ENCODE data around the gene TMEM186. TPM values are rescaled to one million over a fixed set of nuclear protein-coding genes. Genes with fewer than 3 reads are reported as not detected.

The TMEM186 gene
- total and polyA plus RNA-seq, 2 of the 4 experiments (the other 2 are of a cell fraction) = 5.7 to 6.8 TPM

- Histone ChIP-seq H3K56ac (ENCODE audit: extremely low read depth, insufficient read depth, low read length) (no peak overlapping the region), H3K27me3 (ENCODE audit: control insufficient read depth, insufficient read depth, low read length) (peaks cover 2% of the 10 kb centered on the region; the same call in 1 of the 2 replicates), H2BK5ac (ENCODE audit: low read depth, low read length, poor library complexity, severe bottlenecking) (no peak overlapping the region), H2BK15ac (ENCODE audit: low read depth, low read length) (no peak overlapping the region), H3K9me1 (ENCODE audit: insufficient read depth, low read length) (no peaks in the 10 kb centered on the region), H2AK9ac (replicated peaks; ENCODE audit: low read depth, low read length, poor library complexity) (no peak overlapping the region), H2AK5ac (ENCODE audit: low read depth, low read length) (no peak overlapping the region), H3K4me2 (ENCODE audit: low read depth, low read length) (no peak overlapping the region), H3K14ac (replicated peaks; ENCODE audit: low read depth, low read length) (no peak overlapping the region), H2AFZ (replicated peaks; ENCODE audit: low read length, poor library complexity) (no peak overlapping the region), H3K79me1 (ENCODE audit: low read depth in 1 of 2, low read length in 2 of 2) (no peaks in the 10 kb centered on the region), H2BK120ac (ENCODE audit: low read depth, low read length) (no peak overlapping the region), H3K9ac (ENCODE audit: low read depth, low read length) (no peak overlapping the region), H3K23ac (ENCODE audit: low read depth, low read length) (no peak overlapping the region), H3K4me1 (ENCODE audit: control insufficient read depth, insufficient read depth, low read length) (no peaks in the 10 kb centered on the region), H3K4ac (ENCODE audit: low read depth, low read length) (no peak overlapping the region), H4K91ac (ENCODE audit: insufficient read depth, low read depth, low read length) (no peak overlapping the region), H3K27ac (ENCODE audit: insufficient read depth, low read length) (no peak overlapping the region), H3K9me3 (ENCODE audit: control insufficient read depth, insufficient read depth, low read length) (no peaks in the 10 kb centered on the region), H4K5ac (ENCODE audit: low read depth, low read length) (no peak overlapping the region), H3K4me3 (ENCODE audit: insufficient read depth, low read depth, low read length) (no peak overlapping the region), H2BK20ac (ENCODE audit: low read depth, low read length) (no peak overlapping the region), H3K18ac (ENCODE audit: low read depth, low read length) (no peak overlapping the region), H3K36me3 (ENCODE audit: control insufficient read depth, insufficient read depth, low read length) (no peaks in the 10 kb centered on the region), H4K8ac (ENCODE audit: low read depth in 2 of 2, low read length in 2 of 2) (no peak overlapping the region), H4K20me1 (ENCODE audit: insufficient read depth, low read length) (no peaks in the 10 kb centered on the region)
- no peak for ATAC-seq (ENCODE audit: low read depth)
- BruUV-seq (replicated peaks) = no TSS peak
- WGBS, 2 experiments (ENCODE audit: extremely low coverage in 2 of 2, insufficient read length in 1 of 2) = 40% methylated on average over 3 of the region's 6 CpGs; no CpG with 5 or more reads in 1 of the 2 experiments
- ChIA-PET POLR2A (ENCODE audit: unreplicated experiment) (no interaction called here), CTCF (no interaction called here)
- TF ChIP-seq MAFK (IDR thresholded peaks at IDR 0.05; ENCODE audit: low read depth, low read length) = no peak
- no peak for TF ChIP-seq FOS (IDR thresholded peaks at IDR 0.05; ENCODE audit: low read depth, low read length)
- no peak for TF ChIP-seq BHLHE40 (IDR thresholded peaks at IDR 0.05; ENCODE audit: low read depth, low read length)
- no peak for TF ChIP-seq NFE2L2 (IDR thresholded peaks at IDR 0.05; ENCODE audit: low read depth, low read length)
- TF ChIP-seq RFX5 (IDR thresholded peaks at IDR 0.05; ENCODE audit: low read depth, low read length) = no peak
- TF ChIP-seq SMC3 (IDR thresholded peaks at IDR 0.05; ENCODE audit: low read depth, low read length) = no peak
- intact Hi-C loops (cut with micrococcal nuclease) (no loop called here), dilution Hi-C loops (cut with HindIII; ENCODE audit: low sequenced_read_pairs, unreplicated experiment) (no loop called here), in situ Hi-C loops (cut with MboI; ENCODE audit: low sequenced_read_pairs) (no loop called here)
- no peak for DNase-seq
These were observed 36.4 kb downstream of the TMEM186 start for GRCh38 chr16:8761078-8761477.
